ENCODE data around the gene MRGPRX2.

Gene MRGPRX2

DNA sequence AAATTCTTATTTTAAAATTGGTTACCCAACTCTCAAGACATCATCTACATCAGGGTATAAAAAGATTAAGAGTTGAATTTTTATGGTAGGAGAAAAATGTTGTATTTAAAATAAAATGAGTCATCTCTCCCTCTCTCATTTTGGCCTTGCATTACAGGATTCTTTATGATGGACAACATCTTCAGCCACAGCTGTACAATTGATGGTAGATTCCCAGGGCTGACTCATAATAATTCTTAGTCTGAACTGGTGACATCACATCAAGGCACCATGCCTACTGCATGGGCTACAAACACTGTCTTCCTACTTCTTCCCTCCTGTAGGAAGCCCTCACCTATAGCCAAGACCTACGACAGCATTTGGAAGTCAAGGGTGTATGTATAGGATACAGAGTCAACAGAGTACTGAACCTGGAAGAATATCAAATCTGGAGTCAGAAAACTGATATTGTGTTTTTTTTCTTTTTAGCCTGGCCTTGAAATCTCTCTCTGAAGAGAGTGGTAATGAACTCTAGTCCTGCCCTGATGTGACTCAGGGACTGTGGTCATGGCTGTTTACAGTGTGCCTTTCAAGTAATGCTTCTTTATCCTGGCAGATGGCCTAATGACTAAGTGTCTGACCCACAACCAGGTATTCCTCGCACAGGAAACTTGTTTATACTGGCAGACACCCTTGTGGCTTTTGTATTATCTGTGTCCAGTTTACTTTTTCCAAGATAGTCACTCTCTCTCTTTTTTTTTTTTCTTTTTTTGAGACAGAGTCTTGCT, 32.5 kb downstream of the MRGPRX2 start:
- POLR2A ChIA-PET = no interaction called here
- CTCF ChIA-PET = no interaction called here
- H3K4me3 ChIP-seq (ENCODE audit: low read depth, low read length) = no peak overlapping the region
- no peak for DNase-seq (ENCODE audit: low read depth, low spot score)
- TF ChIP-seq, protein P1, sequence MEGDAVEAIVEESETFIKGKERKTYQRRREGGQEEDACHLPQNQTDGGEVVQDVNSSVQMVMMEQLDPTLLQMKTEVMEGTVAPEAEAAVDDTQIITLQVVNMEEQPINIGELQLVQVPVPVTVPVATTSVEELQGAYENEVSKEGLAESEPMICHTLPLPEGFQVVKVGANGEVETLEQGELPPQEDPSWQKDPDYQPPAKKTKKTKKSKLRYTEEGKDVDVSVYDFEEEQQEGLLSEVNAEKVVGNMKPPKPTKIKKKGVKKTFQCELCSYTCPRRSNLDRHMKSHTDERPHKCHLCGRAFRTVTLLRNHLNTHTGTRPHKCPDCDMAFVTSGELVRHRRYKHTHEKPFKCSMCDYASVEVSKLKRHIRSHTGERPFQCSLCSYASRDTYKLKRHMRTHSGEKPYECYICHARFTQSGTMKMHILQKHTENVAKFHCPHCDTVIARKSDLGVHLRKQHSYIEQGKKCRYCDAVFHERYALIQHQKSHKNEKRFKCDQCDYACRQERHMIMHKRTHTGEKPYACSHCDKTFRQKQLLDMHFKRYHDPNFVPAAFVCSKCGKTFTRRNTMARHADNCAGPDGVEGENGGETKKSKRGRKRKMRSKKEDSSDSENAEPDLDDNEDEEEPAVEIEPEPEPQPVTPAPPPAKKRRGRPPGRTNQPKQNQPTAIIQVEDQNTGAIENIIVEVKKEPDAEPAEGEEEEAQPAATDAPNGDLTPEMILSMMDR (IDR thresholded peaks at IDR 0.05; ENCODE audit: insufficient read depth, low read length, missing control alignments) = no peak

DNA sequence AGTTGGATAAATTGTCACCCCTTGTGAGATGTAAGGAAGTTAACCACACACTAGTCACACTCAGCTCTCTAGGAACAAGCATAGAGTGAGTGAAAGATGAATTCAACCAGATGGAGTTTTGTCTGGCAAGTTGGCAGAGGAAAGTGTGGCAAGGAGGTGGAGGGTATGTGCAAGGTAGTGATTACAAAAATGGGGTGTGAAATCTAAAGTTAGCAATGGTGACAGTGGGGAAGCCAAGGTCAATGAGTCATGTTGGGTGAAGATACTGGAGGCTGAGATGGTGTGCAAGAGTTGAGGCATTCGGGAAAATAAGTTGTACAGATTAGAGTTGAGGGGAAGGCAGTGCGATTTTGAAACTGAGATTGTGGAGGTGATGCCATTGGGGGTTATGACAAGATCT, 33.7 kb downstream of the MRGPRX2 start:
- ChIA-PET POLR2A (no interaction called here), CTCF (no interaction called here)
- TF ChIP-seq, protein P1 (IDR thresholded peaks at IDR 0.05; ENCODE audit: insufficient read depth, low read length, missing control alignments) = no peak
- no peak overlapping the region for H3K4me3 ChIP-seq (ENCODE audit: low read depth, low read length)
- DNase-seq (ENCODE audit: low read depth, low spot score) = no peak

DNA sequence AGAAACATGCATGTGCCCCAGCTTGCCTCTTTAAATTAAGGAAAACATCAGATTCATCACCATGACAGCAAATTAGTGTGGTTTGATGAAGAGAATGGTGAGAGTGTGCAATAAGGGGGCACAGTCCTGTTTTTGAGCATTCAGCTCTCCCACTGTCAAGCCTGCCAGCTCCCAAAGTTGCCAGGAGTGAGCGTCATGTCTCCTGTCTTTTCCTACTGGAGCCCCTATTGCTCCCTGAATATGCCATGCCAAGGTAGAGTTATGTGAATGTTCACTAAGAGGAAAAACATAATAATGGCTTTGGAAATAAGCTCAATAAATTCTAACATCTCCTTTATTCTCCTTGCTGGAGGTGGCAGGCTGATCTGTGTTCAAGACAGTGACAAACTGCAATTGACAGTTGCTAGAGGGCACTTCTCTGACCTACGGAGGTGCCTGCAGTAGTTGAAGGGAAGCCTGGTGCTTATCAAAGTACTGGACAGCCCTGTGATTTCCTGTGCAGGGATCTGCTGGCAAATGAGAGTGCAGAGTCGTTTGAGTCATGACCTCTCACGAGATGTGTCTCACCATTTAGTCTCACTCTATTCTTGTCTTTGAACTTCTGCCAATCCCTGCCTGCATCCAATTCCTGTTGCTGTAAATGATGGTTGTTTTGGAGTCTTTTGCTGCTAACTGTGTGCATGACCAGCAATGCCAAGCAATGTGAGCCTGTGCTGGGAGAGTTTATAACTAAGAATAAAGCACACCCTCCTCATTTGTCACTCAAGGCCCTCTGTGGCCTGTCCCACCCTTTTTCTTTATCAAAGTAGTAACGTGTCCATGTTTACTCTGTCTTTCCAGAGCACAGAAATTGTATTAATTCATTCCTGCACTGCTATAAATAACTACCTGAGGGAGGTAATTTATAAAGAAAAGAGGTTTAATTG, 34.8 kb downstream of the MRGPRX2 start:
- DNase-seq (ENCODE audit: low read depth, low spot score) = no peak
- TF ChIP-seq, protein P1 (IDR thresholded peaks at IDR 0.05; ENCODE audit: insufficient read depth, low read length, missing control alignments) = no peak

DNA sequence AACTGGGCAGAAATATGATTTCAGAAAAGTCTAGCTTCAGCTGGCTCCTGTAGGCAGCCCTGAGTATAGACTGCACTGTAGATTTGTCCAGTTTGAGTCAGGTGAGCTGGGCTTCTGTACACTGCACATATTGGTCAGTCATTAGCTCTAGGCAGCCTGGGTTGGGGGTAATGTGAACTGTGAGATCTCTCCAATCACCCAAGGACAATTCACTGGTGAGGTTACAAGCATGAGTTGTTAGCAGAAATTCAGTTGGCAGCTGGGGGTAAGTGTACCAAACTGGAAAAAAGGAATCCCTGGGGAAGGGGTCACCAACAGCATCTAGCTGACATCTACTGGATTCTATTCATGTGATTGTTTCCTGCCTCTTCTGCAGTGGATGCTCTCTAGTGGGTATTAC, 39.7 kb downstream of the MRGPRX2 start:
- TF ChIP-seq, protein P1 (IDR thresholded peaks at IDR 0.05; ENCODE audit: insufficient read depth, low read length, missing control alignments) = no peak
- POLR2A ChIA-PET = no interaction called here
- CTCF ChIA-PET = no interaction called here
- no peak for DNase-seq (ENCODE audit: low read depth, low spot score)
- no peak overlapping the region for H3K4me3 ChIP-seq (ENCODE audit: low read depth, low read length)

More for the DNA sequence above, 34.8 kb downstream of the MRGPRX2 start:
- H3K4me3 ChIP-seq (ENCODE audit: low read depth, low read length) = no peak overlapping the region
- POLR2A ChIA-PET = no interaction called here
- CTCF ChIA-PET = interaction anchor here (1.1 kb wide), 1 partner anchor 15 kb away, joined by 3 read pairs; no protein-coding TSS in a partner anchor

DNA sequence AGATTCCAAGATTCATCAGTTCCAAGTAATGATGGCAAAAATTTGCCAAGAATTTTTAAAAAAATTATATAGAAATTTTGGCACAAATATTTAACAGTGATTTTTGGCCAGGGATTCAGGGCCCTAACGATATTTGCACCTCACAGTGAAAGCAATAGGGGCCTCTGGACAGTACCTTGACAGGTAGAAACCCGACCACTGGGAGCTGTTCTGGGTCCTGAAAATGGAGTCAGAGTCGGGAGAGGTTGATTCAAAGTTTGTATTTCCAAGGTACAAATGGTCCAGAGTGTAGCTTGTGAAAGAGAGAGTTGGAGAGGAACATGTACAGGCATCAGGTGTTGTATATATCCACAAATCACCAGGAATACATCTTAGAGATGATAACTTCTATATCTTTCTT, 41.6 kb downstream of the MRGPRX2 start:
- ChIA-PET POLR2A (no interaction called here), CTCF (interaction anchor here (1.1 kb wide), 1 partner anchor 52 kb away, joined by 3 read pairs; no protein-coding TSS in a partner anchor)
- H3K4me3 ChIP-seq (ENCODE audit: low read depth, low read length) = no peak overlapping the region
- TF ChIP-seq, protein P1 (IDR thresholded peaks at IDR 0.05; ENCODE audit: insufficient read depth, low read length, missing control alignments) = no peak
- no peak for DNase-seq (ENCODE audit: low read depth, low spot score)
